Activated CD4-positive, alpha-beta T cell treated with anti-CD3 and anti-CD28 coated beads, Interleukin-2, amount 10 ng/mL, durations not matched to agents 7 days and 5 days (primary cell): Measurements from ENCODE around the gene TNNC2. TPM values are rescaled to one million over a fixed set of nuclear protein-coding genes. Genes with fewer than 3 reads are reported as not detected.
"Not testable (repeated sequence)": the region's sequence is repeated elsewhere in the genome, so short reads cannot be mapped to it uniquely, and the experiment has no call there.

Experiments used
- CTCF ChIA-PET: fragments of 350-600 bp; sonication (Branson Sonifier 250); formaldehyde crosslinking; loops from one replicate; lab custom pipeline; 2021; ENCODE audit warnings: antibody characterized with exemption; lab: Charles Lee
- POLR2A ChIA-PET: fragments of 350-600 bp; sonication (Branson Sonifier 250); formaldehyde crosslinking; loops from one replicate; lab custom pipeline; 2021; ENCODE audit warnings: antibody characterized with exemption; lab: Charles Lee
- DNase-seq: peaks from one replicate; pipeline ENCODE4 v3.0.0-alpha.2; 2020
- H3K27ac Mint-ChIP-seq: one replicate; pipeline ENCODE4 v1.8.0; 2021; ENCODE audit warnings: mild to moderate bottlenecking, moderate library complexity, mixed read lengths
- H3K27me3 Mint-ChIP-seq: one replicate; pipeline ENCODE4 v1.8.0; 2021; ENCODE audit warnings: mixed read lengths
- H3K36me3 Mint-ChIP-seq: one replicate; pipeline ENCODE4 v1.8.0; 2021; ENCODE audit warnings: low read depth, mixed read lengths
- H3K4me1 Mint-ChIP-seq: one replicate; pipeline ENCODE4 v1.8.0; 2021; ENCODE audit warnings: mixed read lengths
- H3K4me3 Mint-ChIP-seq: one replicate; pipeline ENCODE4 v1.8.0; 2021; ENCODE audit warnings: mild to moderate bottlenecking, moderate library complexity, mixed read lengths
- H3K9me3 Mint-ChIP-seq: one replicate; pipeline ENCODE4 v1.8.0; 2021; ENCODE audit warnings: mixed read lengths
- total RNA-seq, 2 experiments: library from RNA; stranded (reverse); gene quantifications; one replicate each; pipeline ENCODE4 v1.2.3, GENCODE V29; 2021

Gene TNNC2
- total RNA-seq, 2 experiments from 2014 or later: not detected

DNA sequence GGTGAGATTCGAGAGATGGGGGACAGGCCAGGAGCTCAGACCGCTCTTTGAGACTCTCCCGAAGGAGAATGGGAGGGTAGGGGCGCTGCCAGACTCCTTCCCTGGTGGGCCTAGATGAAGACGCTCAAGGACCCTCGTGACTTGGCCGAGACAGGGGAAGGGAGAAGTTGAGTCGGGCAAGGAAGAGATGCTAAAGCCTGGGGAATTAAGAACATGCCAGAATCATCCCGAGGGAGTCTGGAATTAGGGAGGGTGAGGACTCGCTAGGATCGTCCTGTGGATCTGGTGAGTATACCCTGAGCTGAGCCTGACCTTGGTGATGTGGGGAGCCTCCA is 14.1 kb downstream of the TNNC2 start:
- POLR2A ChIA-PET: interaction anchor here (0.9 kb wide), 1 partner anchor 21 kb away, joined by 4 read pairs; the partner anchor contains the start of gene SNX21
- Mint-ChIP-seq H3K9me3 (no peaks in the 10 kb centered on the region), H3K4me1 (peaks cover 39% of the 10 kb centered on the region), H3K27ac (peak overlapping the region; percentile 93), H3K27me3 (no peaks in the 10 kb centered on the region), H3K4me3 (peak overlapping the region; percentile 96), H3K36me3 (peaks cover 64% of the 10 kb centered on the region)
- no peak for DNase-seq
- CTCF ChIA-PET: interaction anchor here (0.7 to 1.3 kb wide), 2 partner anchors 16 to 60 kb away, joined by 3 to 5 read pairs; no protein-coding TSS in a partner anchor

DNA sequence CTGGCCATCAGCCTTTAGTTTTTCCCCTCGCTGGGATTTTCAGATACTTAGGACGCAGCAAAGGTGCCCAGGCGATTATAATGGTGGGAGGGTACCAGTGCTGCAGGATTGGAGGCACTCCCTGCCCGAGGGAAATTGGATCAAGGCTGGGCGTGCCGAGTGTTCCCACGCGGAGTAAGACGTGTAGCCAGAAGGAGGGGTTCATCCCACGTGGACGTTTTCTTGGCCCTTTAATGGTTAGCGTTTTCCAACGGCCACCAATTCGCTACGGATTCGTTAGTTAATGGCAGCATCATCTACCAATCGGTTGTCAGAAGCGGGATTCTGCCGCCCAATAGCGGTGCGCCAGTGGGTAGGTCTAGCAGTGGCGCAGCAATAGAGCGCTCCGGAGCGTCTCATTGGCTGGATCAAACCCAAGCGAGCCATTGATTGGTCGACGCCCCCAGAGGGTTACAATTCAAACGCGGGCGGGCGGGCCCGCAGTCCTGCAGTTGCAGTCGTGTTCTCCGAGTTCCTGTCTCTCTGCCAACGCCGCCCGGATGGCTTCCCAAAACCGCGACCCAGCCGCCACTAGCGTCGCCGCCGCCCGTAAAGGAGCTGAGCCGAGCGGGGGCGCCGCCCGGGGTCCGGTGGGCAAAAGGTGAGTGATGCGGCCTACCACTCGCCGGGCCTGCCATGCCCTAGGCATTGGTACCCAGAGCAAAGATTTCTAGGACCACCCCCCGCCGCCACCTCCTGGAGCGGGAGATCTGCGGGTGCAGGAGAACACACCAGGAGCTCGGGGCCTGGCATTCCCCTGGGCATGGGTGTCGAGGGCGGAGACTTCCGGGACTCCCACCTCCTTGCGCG is 14.7 kb downstream of the TNNC2 start, which contains the start of gene UBE2C:
TSS of gene UBE2C (plus strand) at position 488 of the 849 bp plus-strand sequence. CDS start at position 540, 52 bp downstream.
- ChIA-PET POLR2A (interaction anchor here (0.9 kb wide), 1 partner anchor 21 kb away, joined by 4 read pairs; the partner anchor contains the start of gene SNX21), CTCF (no interaction called here)
- Mint-ChIP-seq H3K4me3 (peak within 1 kb of the TSS; percentile 96), H3K27ac (peak within 1 kb of the TSS; percentile 93), H3K36me3 (peaks cover 59% of the 10 kb centered on the region), H3K27me3 (no peaks in the 10 kb centered on the region), H3K4me1 (peaks cover 36% of the 10 kb centered on the region), H3K9me3 (no peaks in the 10 kb centered on the region)
- DNase-seq: peak; percentile 98

DNA sequence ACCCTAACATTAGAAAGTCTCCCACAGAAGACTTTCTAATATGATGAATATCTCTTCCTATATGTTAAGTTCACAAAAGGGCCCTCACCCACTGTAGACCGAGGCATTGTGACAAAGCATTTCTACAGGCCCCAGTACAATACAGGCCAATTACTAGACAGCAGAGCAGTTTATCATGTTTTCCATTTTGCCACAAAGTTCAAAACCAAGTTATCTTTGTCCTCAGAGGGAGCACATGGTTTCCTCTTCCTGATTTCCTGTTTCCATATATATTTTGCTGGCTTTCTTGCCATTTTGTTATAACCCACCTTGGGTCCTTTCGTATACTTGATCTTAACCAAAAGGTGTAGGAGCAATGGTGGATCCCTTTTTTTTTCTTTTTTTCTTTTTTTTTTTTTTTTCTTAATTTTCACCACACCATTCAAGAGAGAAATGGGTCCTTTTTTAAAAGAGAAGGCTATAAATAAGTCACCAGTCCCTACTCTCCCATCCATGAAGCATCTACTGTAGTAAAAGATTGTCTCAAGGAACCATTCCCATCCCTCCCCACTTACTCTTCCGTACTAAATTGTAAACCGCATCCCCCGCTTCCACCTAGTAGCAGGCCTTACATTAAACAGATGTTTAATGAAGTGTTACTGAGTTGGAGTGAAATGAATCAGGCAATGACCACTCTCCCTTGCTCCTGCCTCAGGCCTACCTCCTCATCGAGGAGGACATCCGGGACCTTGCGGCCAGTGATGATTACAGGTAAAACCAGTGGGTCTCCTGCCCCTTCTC is 16.7 kb downstream of the TNNC2 start:
- no peak overlapping the region for H3K27ac Mint-ChIP-seq
- no peak for DNase-seq
- H3K4me1 Mint-ChIP-seq: peaks cover 28% of the 10 kb centered on the region
- H3K9me3 Mint-ChIP-seq: no peaks in the 10 kb centered on the region
- no peak overlapping the region for H3K4me3 Mint-ChIP-seq
- ChIA-PET CTCF (interaction anchor here (0.6 to 1.7 kb wide), 2 partner anchors 11 to 159 kb away, joined by 3 to 6 read pairs; no protein-coding TSS in a partner anchor), POLR2A (no interaction called here)
- H3K27me3 Mint-ChIP-seq: no peaks in the 10 kb centered on the region
- H3K36me3 Mint-ChIP-seq: peaks cover 54% of the 10 kb centered on the region

DNA sequence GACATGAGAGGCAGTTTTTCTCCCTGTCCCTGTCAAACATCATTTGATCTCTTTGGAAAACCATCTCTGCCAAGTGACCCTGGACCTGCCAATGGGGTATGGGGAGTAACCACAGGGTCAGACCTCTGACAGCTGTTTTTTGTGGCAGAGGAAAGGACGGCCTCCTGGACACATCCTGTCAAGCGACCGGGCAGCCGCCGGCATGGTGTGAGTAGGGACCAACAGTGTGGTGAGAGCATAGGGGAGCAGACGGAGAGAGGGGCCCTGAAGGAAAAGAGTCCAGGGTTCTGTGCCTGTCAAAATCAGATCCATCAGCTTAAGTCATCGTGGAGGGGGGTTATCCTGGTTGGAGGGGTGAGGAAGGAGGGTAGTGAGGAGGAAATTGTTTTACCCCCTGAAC is 25.3 kb downstream of the TNNC2 start:
- no peak for DNase-seq
- Mint-ChIP-seq H3K36me3 (peaks cover 43% of the 10 kb centered on the region), H3K27ac (no peak overlapping the region), H3K9me3 (no peaks in the 10 kb centered on the region), H3K27me3 (no peaks in the 10 kb centered on the region), H3K4me1 (peaks cover 9% of the 10 kb centered on the region), H3K4me3 (no peak overlapping the region)
- CTCF ChIA-PET: no interaction called here
- POLR2A ChIA-PET: no interaction called here

DNA sequence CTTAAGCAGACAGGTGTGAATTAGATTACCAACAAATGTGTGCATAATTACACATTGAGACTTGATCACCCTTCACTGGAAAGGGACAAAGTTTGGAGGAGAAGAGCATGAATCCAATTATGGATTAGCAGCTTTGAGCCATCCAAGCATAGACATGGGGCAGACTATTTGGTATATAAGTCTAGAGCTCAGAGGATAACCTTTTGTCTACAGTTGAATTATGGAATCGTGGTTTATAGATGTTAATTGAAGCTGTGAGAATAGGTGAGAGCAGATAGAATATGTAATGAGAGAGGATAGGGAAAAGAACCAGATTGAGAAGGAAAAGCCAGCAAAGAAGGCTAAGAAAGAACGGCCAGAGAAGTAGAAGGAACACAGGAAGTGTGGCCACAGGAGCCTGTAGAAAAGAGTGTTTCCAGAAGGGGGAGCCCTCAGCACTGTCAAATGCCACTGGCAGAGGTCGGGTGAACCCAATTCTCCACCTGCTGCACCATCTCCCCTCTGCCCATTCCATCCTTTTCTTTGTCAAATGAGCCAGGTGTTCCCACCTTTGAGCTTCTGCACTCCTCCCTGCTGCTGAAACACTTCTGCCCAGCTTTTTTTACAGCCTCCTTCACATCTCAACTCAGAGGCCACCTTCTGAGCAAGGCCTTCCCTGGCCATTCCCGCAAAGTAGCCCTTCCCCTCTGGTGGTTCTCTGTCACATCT is 28.0 kb downstream of the TNNC2 start:
- H3K4me3 Mint-ChIP-seq: no peak overlapping the region
- H3K36me3 Mint-ChIP-seq: peaks cover 44% of the 10 kb centered on the region
- H3K27me3 Mint-ChIP-seq: no peaks in the 10 kb centered on the region
- DNase-seq: peak; percentile 81
- H3K9me3 Mint-ChIP-seq: no peaks in the 10 kb centered on the region
- peaks cover 13% of the 10 kb centered on the region for H3K4me1 Mint-ChIP-seq
- H3K27ac Mint-ChIP-seq: peak overlapping the region; percentile 22
- POLR2A ChIA-PET: no interaction called here
- CTCF ChIA-PET: interaction anchor here (0.7 to 2.8 kb wide), 14 partner anchors 9 to 505 kb away, joined by 3 to 21 read pairs (median 4); no protein-coding TSS in a partner anchor

DNA sequence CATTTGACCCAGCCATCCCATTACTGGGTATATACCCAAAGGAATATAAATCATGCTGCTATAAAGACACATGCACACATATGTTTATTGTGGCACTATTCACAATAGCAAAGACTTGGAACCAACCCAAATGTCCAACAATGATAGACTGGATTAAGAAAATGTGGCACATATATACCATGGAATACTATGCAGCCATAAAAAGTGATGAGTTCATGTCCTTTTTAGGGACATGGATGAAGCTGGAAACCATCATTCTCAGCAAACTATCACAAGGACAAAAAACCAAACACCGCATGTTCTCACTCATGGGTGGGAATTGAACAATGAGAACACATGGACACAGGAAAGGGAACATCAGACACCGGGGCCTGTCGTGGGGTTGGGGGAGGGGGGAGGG is 29.2 kb downstream of the TNNC2 start:
- H3K27ac Mint-ChIP-seq, H3K9me3 Mint-ChIP-seq, DNase-seq, H3K4me3 Mint-ChIP-seq, POLR2A ChIA-PET, H3K27me3 Mint-ChIP-seq: not testable (repeated sequence)
- CTCF ChIA-PET: interaction anchor here (1.0 to 1.2 kb wide), 2 partner anchors 165 to 503 kb away, joined by 4 read pairs; no protein-coding TSS in a partner anchor
- H3K36me3 Mint-ChIP-seq: peaks cover 40% of the 10 kb centered on the region
- H3K4me1 Mint-ChIP-seq: peaks cover 17% of the 10 kb centered on the region

DNA sequence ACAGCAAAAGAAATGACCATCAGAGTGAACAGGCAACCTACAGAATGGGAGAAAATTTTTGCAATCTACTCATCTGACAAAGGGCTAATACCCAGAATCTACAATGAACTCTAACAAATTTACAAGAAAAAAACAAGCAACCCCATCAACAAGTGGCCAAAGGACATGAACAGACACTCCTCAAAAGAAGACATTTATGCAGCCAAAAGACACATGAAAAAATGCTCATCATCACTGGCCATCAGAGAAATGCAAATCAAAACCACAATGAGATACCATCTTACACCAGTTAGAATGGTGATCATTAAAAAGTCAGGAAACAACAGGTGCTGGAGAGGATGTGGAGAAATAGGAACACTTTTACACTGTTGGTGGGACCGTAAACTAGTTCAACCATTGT is 29.6 kb downstream of the TNNC2 start:
- Mint-ChIP-seq H3K4me1 (peaks cover 21% of the 10 kb centered on the region), H3K36me3 (peaks cover 44% of the 10 kb centered on the region)
- DNase-seq, H3K4me3 Mint-ChIP-seq, H3K27me3 Mint-ChIP-seq, H3K27ac Mint-ChIP-seq, H3K9me3 Mint-ChIP-seq, POLR2A ChIA-PET, CTCF ChIA-PET: not testable (repeated sequence)

DNA sequence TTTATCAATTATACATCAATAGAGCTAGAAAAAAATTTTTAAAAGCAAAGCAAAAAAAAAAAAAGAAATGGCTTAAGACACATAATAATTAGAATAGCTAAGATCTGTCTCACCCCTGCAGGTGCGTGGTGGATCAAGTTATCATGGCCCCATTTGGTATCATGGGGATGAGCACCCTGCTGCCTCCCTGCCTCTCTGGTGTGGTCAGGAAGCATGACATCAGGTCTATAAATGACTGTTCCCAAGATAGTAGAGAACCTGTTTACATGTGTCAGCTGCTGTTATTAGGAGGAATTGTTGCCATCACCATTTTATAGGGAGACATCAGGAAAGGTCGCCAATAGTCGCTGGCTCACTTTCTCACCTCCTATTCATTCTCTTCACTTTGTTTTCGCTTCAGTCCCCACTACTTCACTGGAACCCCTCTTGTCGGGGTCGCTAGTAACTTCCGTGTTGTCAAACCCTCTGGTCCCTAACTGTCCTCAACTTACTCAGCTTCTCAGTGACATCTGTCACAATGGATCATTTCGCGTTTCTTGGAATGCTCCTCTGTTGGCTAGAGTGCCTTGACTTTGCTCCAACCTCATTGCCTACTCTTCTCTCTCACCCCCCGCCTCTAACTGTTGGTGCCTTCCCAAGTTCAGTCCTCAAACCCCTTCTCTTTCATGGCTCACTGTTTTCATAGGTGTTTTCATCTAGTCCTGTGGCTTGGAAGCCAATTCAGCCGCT is 30.6 kb downstream of the TNNC2 start:
- peaks cover 35% of the 10 kb centered on the region for H3K36me3 Mint-ChIP-seq
- ChIA-PET POLR2A (no interaction called here), CTCF (interaction anchor here (0.6 to 1.1 kb wide), 2 partner anchors 9 to 169 kb away, joined by 5 to 6 read pairs; no protein-coding TSS in a partner anchor)
- H3K27ac Mint-ChIP-seq: no peak overlapping the region
- H3K9me3 Mint-ChIP-seq: no peaks in the 10 kb centered on the region
- no peak for DNase-seq
- peaks cover 24% of the 10 kb centered on the region for H3K4me1 Mint-ChIP-seq
- no peak overlapping the region for H3K4me3 Mint-ChIP-seq
- no peaks in the 10 kb centered on the region for H3K27me3 Mint-ChIP-seq

DNA sequence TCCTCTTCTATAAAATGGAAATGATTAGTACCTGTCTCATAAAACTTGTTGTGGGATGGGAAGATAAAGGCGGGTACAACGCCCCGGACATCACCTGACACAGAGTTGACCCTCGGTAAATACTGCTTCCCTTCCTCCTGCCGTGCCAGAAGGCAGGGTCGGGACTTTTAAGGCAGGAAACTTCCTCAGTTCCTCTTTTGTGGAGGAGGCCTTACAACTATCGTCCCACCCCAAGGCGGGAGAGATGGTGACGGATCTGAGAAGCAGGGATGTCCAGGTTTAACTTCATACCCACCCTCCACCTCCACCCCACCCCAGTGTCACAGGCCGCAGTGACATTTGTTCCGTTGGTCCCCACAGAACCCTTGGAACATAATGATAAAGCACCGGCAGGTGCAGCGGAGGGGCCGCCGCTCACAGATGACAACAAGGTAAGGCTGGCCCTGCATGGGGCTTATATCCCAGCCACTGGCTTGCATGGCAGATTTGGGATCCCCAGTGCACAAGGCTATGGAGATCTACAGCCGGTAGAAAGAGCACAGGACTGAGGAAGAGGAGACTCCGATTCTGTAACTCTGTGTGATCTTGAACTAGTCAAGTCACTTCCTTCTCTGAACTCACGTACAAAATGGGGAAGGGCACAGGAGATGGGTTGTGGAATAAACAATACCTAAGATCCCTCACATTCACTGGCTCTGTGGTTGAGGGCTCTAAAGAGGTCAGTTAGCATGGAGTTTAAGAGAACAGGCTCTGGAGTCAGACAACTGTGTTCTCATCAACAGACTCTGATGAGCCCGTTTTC is 34.6 kb downstream of the TNNC2 start:
- peaks cover 20% of the 10 kb centered on the region for H3K4me1 Mint-ChIP-seq
- H3K4me3 Mint-ChIP-seq: peak overlapping the region; percentile 80
- H3K27me3 Mint-ChIP-seq: no peaks in the 10 kb centered on the region
- peak overlapping the region; percentile 90 for H3K27ac Mint-ChIP-seq
- ChIA-PET POLR2A (no interaction called here), CTCF (interaction anchor here (0.7 to 2.5 kb wide), 3 partner anchors 12 to 178 kb away, joined by 3 to 12 read pairs (median 3); no protein-coding TSS in a partner anchor)
- DNase-seq: peak; percentile 17
- no peaks in the 10 kb centered on the region for H3K9me3 Mint-ChIP-seq
- H3K36me3 Mint-ChIP-seq: peaks cover 33% of the 10 kb centered on the region

DNA sequence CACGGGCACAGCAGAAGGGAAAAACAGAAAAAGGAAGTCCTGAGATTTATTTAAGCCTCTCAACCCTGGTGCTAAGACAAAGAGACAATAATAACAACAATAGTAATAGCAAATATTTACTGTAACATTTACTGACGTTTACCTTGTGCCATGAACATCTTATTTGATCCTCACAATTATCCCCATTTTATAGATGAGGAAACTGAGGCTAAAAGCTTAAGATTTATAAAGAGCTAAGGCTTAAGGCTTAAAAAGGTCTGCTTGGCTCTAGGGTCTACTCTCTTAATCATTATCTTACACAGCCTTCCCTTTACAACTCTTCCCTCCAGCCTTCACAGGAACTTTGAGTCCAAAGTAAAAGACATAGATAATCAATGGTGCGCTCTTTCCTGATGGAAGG is 38.8 kb downstream of the TNNC2 start:
- H3K36me3 Mint-ChIP-seq: peaks cover 4% of the 10 kb centered on the region
- no peaks in the 10 kb centered on the region for H3K27me3 Mint-ChIP-seq
- peaks cover 16% of the 10 kb centered on the region for H3K4me1 Mint-ChIP-seq
- H3K27ac Mint-ChIP-seq: no peak overlapping the region
- H3K9me3 Mint-ChIP-seq: no peaks in the 10 kb centered on the region
- ChIA-PET POLR2A (no interaction called here), CTCF (interaction anchor here (0.6 kb wide), 1 partner anchor 585 kb away, joined by 3 read pairs; no protein-coding TSS in a partner anchor)
- DNase-seq: no peak
- H3K4me3 Mint-ChIP-seq: no peak overlapping the region

DNA sequence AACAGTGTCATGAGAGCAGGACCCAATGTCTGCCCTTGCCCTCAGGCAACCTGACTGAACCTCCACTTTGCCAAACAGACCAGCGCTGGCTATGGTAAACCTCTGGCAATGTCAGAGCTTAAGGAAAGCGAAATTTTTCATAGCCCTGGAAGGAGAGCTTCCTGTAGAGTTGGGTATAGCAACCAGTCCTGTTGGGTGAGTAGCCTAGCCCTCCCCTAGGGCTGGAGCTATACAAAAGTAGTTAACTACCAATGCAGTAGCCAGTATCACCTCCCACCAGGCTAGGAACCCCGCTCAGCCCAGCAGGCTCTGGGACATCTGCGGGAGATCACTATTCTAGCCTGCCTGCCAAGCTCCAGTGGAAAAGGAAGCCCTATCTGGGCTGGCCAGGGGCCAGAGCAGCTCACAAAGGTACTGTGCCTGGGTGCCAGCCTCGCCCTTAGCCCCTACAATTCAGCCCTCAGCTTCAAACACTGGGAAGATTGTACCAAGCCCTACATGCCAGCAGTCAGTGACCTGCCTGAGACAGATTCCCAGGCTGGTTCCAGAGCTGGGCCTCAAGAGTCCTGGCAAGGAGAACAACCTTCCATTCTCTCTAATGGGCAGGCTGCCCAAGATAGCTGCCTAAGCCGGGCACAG is 43.3 kb downstream of the TNNC2 start:
- DNase-seq: no peak
- no peak overlapping the region for H3K4me3 Mint-ChIP-seq
- H3K27ac Mint-ChIP-seq: no peak overlapping the region
- H3K36me3 Mint-ChIP-seq: no peaks in the 10 kb centered on the region
- H3K4me1 Mint-ChIP-seq: peaks cover 33% of the 10 kb centered on the region
- no peaks in the 10 kb centered on the region for H3K27me3 Mint-ChIP-seq
- ChIA-PET CTCF (interaction anchor here (1.2 to 1.8 kb wide), 3 partner anchors 13 to 493 kb away, joined by 4 to 8 read pairs (median 4); partner anchors contain the start of gene SYS1), POLR2A (no interaction called here)
- no peaks in the 10 kb centered on the region for H3K9me3 Mint-ChIP-seq
